ENCODE results near the gene SLC12A1.

The SLC12A1 gene

DNA sequence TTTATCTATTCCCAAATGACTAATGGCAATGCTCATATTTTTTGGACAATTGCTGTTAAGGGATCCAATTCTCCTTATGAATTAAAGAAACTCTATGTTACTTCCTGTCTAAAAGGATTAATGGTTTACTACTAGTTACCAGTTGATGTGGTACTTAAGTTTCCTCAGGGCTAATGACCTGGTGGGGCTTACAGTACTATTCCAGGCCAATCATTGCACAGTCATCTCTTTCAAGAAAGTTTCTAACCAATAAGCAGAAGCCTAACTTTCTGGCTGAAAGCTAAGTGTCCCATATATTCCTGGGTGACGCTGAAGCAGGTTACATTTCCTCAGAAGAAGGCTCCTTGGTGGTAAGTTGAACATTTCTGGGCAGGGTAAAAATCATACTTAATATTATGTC lies at the start of gene SLC12A1:
SLC12A1 (plus strand) TSS at position 322 of the 400 bp plus-strand sequence. CDS start 1,418 bp downstream, outside the sequence.
- no peak within 1 kb of the TSS for H3K9ac ChIP-seq (ENCODE audit: low read length)
- no peaks in the 10 kb centered on the region for H3K9me3 ChIP-seq (ENCODE audit: control insufficient read depth, low read length)
- no peaks in the 10 kb centered on the region for H3K4me1 ChIP-seq (ENCODE audit: control insufficient read depth, insufficient read depth, low read length)
- H3K36me3 ChIP-seq (ENCODE audit: control insufficient read depth, insufficient read depth, low read length), result no peaks in the 10 kb centered on the region
- no peak within 1 kb of the TSS for H3K4me3 ChIP-seq (ENCODE audit: low read length)
- no peaks in the 10 kb centered on the region for H3K27me3 ChIP-seq (ENCODE audit: control insufficient read depth, insufficient read depth, low read length)

DNA sequence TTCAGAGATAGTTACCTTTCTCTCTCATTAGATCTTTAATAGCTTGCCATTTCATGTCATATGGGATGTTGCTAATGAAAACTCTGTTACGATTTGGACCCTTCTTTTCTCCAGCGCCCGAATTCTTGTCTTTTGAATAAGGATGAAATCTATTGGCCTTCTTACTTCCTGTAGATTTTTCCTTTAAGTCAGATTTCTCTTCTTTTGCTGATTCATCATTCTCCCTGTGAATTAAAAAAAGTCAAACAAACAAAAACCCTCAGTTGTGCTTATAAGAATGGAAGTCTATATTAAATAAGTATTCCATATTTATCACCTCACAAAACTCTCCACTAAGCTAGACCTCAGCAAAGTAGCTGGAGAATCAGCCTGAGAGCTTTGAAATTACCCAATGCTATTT lies 37.5 kb upstream of the SLC12A1 start:
- H3K4me3 ChIP-seq (ENCODE audit: low read length), result no peak overlapping the region
- no peaks in the 10 kb centered on the region for H3K36me3 ChIP-seq (ENCODE audit: control insufficient read depth, insufficient read depth, low read length)
- no peaks in the 10 kb centered on the region for H3K4me1 ChIP-seq (ENCODE audit: control insufficient read depth, insufficient read depth, low read length)
- H3K27me3 ChIP-seq (ENCODE audit: control insufficient read depth, insufficient read depth, low read length), result no peaks in the 10 kb centered on the region
- no peaks in the 10 kb centered on the region for H3K9me3 ChIP-seq (ENCODE audit: control insufficient read depth, low read length)
- H3K9ac ChIP-seq (ENCODE audit: low read length), result no peak overlapping the region

GRCh38 chr15:48170981-48171380 lies 35.1 kb upstream of the SLC12A1 start:
- Histone ChIP-seq H3K9me3 (ENCODE audit: control insufficient read depth, low read length) (no peaks in the 10 kb centered on the region), H3K4me3 (ENCODE audit: low read length) (no peak overlapping the region), H3K9ac (ENCODE audit: low read length) (no peak overlapping the region), H3K36me3 (ENCODE audit: control insufficient read depth, insufficient read depth, low read length) (no peaks in the 10 kb centered on the region), H3K4me1 (ENCODE audit: control insufficient read depth, insufficient read depth, low read length) (no peaks in the 10 kb centered on the region), H3K27me3 (ENCODE audit: control insufficient read depth, insufficient read depth, low read length) (no peaks in the 10 kb centered on the region)

DNA sequence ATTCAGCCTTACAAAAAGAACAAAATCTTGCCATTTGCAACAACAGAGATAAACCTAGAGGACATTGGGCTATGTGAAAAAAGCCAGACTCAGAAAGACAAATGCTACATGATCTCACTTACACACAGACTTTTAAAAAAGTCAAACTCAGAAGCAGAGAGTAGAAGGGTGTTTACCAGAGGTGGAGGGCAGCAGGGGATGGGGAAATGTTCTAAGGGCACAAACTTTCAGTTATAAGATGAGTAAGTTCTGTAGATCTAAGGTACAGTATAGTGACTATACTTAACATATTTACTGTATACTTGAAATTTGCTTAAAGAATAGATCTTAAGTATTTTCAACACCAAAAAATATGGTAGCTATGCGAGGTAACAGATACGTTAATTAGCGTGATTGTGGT lies 31.0 kb upstream of the SLC12A1 start:
- Histone ChIP-seq H3K4me3 (ENCODE audit: low read length) (no peak overlapping the region), H3K27me3 (ENCODE audit: control insufficient read depth, insufficient read depth, low read length) (no peaks in the 10 kb centered on the region), H3K36me3 (ENCODE audit: control insufficient read depth, insufficient read depth, low read length) (no peaks in the 10 kb centered on the region), H3K9me3 (ENCODE audit: control insufficient read depth, low read length) (no peaks in the 10 kb centered on the region), H3K4me1 (ENCODE audit: control insufficient read depth, insufficient read depth, low read length) (no peaks in the 10 kb centered on the region), H3K9ac (ENCODE audit: low read length) (no peak overlapping the region)

DNA sequence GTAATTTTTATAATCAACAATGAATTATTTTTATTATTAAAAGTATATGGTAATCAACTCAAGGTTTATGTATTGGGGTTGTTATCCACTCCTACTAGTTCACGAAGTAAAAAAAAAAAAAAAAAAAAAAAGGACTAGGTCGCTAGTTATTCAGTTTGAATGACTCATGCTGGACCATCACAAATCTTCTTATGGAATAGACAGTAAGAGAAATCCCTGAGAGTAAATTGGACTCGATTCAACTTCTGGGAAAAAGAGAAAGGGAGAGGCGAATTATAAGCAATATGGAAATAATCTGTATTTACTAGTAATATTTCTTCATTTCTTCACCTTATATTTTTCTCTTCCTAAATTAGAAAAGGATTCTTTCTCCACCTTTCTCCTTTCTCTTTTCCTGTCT lies 30.0 kb upstream of the SLC12A1 start:
- Histone ChIP-seq H3K4me1 (ENCODE audit: control insufficient read depth, insufficient read depth, low read length) (no peaks in the 10 kb centered on the region), H3K9ac (ENCODE audit: low read length) (no peak overlapping the region), H3K9me3 (ENCODE audit: control insufficient read depth, low read length) (no peaks in the 10 kb centered on the region), H3K27me3 (ENCODE audit: control insufficient read depth, insufficient read depth, low read length) (no peaks in the 10 kb centered on the region), H3K36me3 (ENCODE audit: control insufficient read depth, insufficient read depth, low read length) (no peaks in the 10 kb centered on the region), H3K4me3 (ENCODE audit: low read length) (no peak overlapping the region)

- Histone ChIP-seq H3K4me3 (ENCODE audit: low read length) (peak overlapping the region; percentile 56), H3K4me1 (ENCODE audit: control insufficient read depth, insufficient read depth, low read length) (no peaks in the 10 kb centered on the region), H3K36me3 (ENCODE audit: control insufficient read depth, insufficient read depth, low read length) (no peaks in the 10 kb centered on the region), H3K27me3 (ENCODE audit: control insufficient read depth, insufficient read depth, low read length) (no peaks in the 10 kb centered on the region), H3K9ac (ENCODE audit: low read length) (peak overlapping the region; percentile 68), H3K9me3 (ENCODE audit: control insufficient read depth, low read length) (no peaks in the 10 kb centered on the region)
Observed at GRCh38 chr15:48176957-48177356, 29.1 kb upstream of the SLC12A1 start.

- peak overlapping the region; percentile 68 for H3K9ac ChIP-seq (ENCODE audit: low read length)
- no peaks in the 10 kb centered on the region for H3K9me3 ChIP-seq (ENCODE audit: control insufficient read depth, low read length)
- H3K4me3 ChIP-seq (ENCODE audit: low read length), result peak overlapping the region; percentile 56
- H3K27me3 ChIP-seq (ENCODE audit: control insufficient read depth, insufficient read depth, low read length), result no peaks in the 10 kb centered on the region
- H3K4me1 ChIP-seq (ENCODE audit: control insufficient read depth, insufficient read depth, low read length), result no peaks in the 10 kb centered on the region
- no peaks in the 10 kb centered on the region for H3K36me3 ChIP-seq (ENCODE audit: control insufficient read depth, insufficient read depth, low read length)
Observed at GRCh38 chr15:48177383-48177765, 28.7 kb upstream of the SLC12A1 start.

- Histone ChIP-seq H3K27me3 (ENCODE audit: control insufficient read depth, insufficient read depth, low read length) (no peaks in the 10 kb centered on the region), H3K4me1 (ENCODE audit: control insufficient read depth, insufficient read depth, low read length) (no peaks in the 10 kb centered on the region), H3K4me3 (ENCODE audit: low read length) (peak within 1 kb of the TSS; percentile 56), H3K9me3 (ENCODE audit: control insufficient read depth, low read length) (no peaks in the 10 kb centered on the region), H3K9ac (ENCODE audit: low read length) (peak within 1 kb of the TSS; percentile 68), H3K36me3 (ENCODE audit: control insufficient read depth, insufficient read depth, low read length) (no peaks in the 10 kb centered on the region)
Observed at GRCh38 chr15:48177766-48178647, 28.1 kb upstream of the SLC12A1 start, which contains the start of gene MYEF2. Gene MYEF2, minus strand, starts transcription at chr15:48178295. Its CDS starts 58 bp downstream, at chr15:48178237.

GRCh38 chr15:48178648-48178931 lies 27.5 kb upstream of the SLC12A1 start:
- no peaks in the 10 kb centered on the region for H3K36me3 ChIP-seq (ENCODE audit: control insufficient read depth, insufficient read depth, low read length)
- H3K4me3 ChIP-seq (ENCODE audit: low read length), result no peak overlapping the region
- no peaks in the 10 kb centered on the region for H3K4me1 ChIP-seq (ENCODE audit: control insufficient read depth, insufficient read depth, low read length)
- no peaks in the 10 kb centered on the region for H3K9me3 ChIP-seq (ENCODE audit: control insufficient read depth, low read length)
- no peaks in the 10 kb centered on the region for H3K27me3 ChIP-seq (ENCODE audit: control insufficient read depth, insufficient read depth, low read length)
- peak overlapping the region; percentile 68 for H3K9ac ChIP-seq (ENCODE audit: low read length)

DNA sequence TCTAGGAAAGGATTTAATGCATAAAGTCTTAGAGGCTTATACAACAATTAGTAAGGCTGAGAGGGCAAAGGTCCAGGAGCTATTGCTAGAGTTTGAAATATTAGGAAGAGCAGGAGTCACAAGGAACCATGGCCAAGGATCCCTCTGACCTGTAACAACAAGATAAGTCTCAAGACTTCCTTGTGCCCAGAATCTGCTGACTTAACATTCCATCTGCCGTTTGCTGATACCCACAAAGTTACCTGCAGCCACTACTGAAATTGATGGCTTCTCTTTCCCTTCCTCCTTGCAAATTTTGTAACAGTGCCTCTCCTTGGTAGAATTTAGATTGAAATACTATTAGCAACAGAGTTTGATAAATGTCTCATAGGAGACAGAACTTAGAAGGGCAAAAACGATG lies 23.4 kb upstream of the SLC12A1 start:
- Histone ChIP-seq H3K27me3 (ENCODE audit: control insufficient read depth, insufficient read depth, low read length) (no peaks in the 10 kb centered on the region), H3K9me3 (ENCODE audit: control insufficient read depth, low read length) (no peaks in the 10 kb centered on the region), H3K9ac (ENCODE audit: low read length) (no peak overlapping the region), H3K36me3 (ENCODE audit: control insufficient read depth, insufficient read depth, low read length) (no peaks in the 10 kb centered on the region), H3K4me3 (ENCODE audit: low read length) (no peak overlapping the region), H3K4me1 (ENCODE audit: control insufficient read depth, insufficient read depth, low read length) (no peaks in the 10 kb centered on the region)

DNA sequence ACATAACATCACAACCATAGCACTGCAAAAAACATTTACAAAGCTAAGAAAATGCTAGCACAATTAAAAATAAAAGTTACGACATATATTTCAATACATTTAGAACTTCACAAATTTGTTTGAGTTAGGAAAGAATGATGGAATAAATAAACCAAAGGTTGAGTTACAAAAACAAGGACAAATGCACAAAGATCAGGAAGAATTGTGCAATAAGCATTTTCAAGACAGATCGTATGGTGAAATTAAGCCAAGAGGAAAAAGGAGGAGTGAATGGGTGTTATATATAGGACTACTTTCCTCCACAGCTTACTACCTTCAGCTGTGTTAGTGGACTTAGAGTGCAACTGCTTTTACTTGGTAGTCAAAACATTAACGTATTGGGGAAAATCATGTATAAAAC lies 20.6 kb upstream of the SLC12A1 start:
- Histone ChIP-seq H3K4me3 (ENCODE audit: low read length) (no peak overlapping the region), H3K27me3 (ENCODE audit: control insufficient read depth, insufficient read depth, low read length) (no peaks in the 10 kb centered on the region), H3K9me3 (ENCODE audit: control insufficient read depth, low read length) (no peaks in the 10 kb centered on the region), H3K9ac (ENCODE audit: low read length) (no peak overlapping the region), H3K4me1 (ENCODE audit: control insufficient read depth, insufficient read depth, low read length) (no peaks in the 10 kb centered on the region), H3K36me3 (ENCODE audit: control insufficient read depth, insufficient read depth, low read length) (no peaks in the 10 kb centered on the region)

DNA sequence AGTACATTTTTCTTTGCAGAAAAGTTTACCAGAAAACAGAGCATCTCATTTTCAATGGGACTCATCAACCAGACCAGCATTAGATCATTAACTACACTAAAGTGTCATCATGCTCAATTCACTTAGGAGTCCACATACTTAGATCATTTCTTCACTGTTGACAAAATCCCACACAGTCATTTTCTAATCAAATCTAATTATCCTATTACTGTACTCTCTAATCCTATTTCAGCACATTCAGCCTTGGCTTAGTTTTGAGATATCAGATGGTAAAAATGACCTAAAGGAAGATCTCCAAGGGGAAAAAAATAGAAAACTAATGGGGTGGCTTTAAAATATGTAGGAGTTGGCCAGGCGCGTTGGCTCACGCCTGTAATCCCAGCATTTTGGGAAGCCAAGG lies 19.8 kb upstream of the SLC12A1 start:
- no peak overlapping the region for H3K9ac ChIP-seq (ENCODE audit: low read length)
- no peaks in the 10 kb centered on the region for H3K4me1 ChIP-seq (ENCODE audit: control insufficient read depth, insufficient read depth, low read length)
- no peaks in the 10 kb centered on the region for H3K27me3 ChIP-seq (ENCODE audit: control insufficient read depth, insufficient read depth, low read length)
- no peaks in the 10 kb centered on the region for H3K36me3 ChIP-seq (ENCODE audit: control insufficient read depth, insufficient read depth, low read length)
- no peaks in the 10 kb centered on the region for H3K9me3 ChIP-seq (ENCODE audit: control insufficient read depth, low read length)
- H3K4me3 ChIP-seq (ENCODE audit: low read length), result no peak overlapping the region

Measured in mucosa of stomach (tissue), 1 donor.